ENCODE data around the gene HINFP. TPM values are rescaled to one million over a fixed set of nuclear protein-coding genes. Genes with fewer than 3 reads are reported as not detected.

HINFP gene
- total and polyA plus RNA-seq, 9 of the 15 experiments (the other 6 are each of a cell fraction or from before 2014, with no cell fraction given): 13.8 to 34.1 (median 22.5) TPM

GRCh38 chr11:119101759-119102423 lies 19.5 kb upstream of the HINFP start, which contains the start of gene DPAGT1 (continued):
- TF ChIP-seq ATF3 (IDR thresholded peaks at IDR 0.05) (no peak; the same call in 1 of the 2 replicates), ATF3 (CRISPR knock-in tag; conservative IDR thresholded peaks at IDR 0.05) (peak; percentile 77), ZNF174 (CRISPR knock-in tag; IDR thresholded peaks at IDR 0.05) (no peak; the same call in 1 of the 2 replicates), E2F5 (CRISPR knock-in tag; IDR thresholded peaks at IDR 0.05) (no peak), SMARCC2 (IDR thresholded peaks at IDR 0.05; ENCODE audit: low read depth) (no peak), THRB (CRISPR knock-in tag; conservative IDR thresholded peaks at IDR 0.05) (peak; percentile 73; the same call in 1 of the 2 replicates), TCF7 (IDR thresholded peaks at IDR 0.05; ENCODE audit: borderline replicate concordance) (no peak), FOXK1 (CRISPR knock-in tag; IDR thresholded peaks at IDR 0.05; ENCODE audit: borderline replicate concordance) (no peak), PHB (CRISPR knock-in tag; IDR thresholded peaks at IDR 0.05) (no peak), ARHGAP35 (IDR thresholded peaks at IDR 0.05; ENCODE audit: partially characterized antibody) (no peak), SMAD1 (IDR thresholded peaks at IDR 0.05; ENCODE audit: low read depth, low read length, partially characterized antibody) (peak; percentile 22), MYNN (IDR thresholded peaks at IDR 0.05) (0 out of 2 replicates have a peak, but pooled peaks have one; percentile 36), MYNN (CRISPR knock-in tag; IDR thresholded peaks at IDR 0.05) (no peak), HCFC1 (IDR thresholded peaks at IDR 0.05; ENCODE audit: low read depth, low read length) (peak; percentile 81), BRCA1 (IDR thresholded peaks at IDR 0.05) (no peak), BRCA1 (CRISPR knock-in tag; IDR thresholded peaks at IDR 0.05) (no peak), SIRT6 (IDR thresholded peaks at IDR 0.05; ENCODE audit: low read depth, low read length) (no peak), BDP1 (IDR thresholded peaks at IDR 0.05; ENCODE audit: insufficient read depth, insufficient read length) (no peak), E4F1 (CRISPR knock-in tag; IDR thresholded peaks at IDR 0.05; ENCODE audit: borderline replicate concordance) (no peak), ZBTB7A (IDR thresholded peaks at IDR 0.05; ENCODE audit: borderline replicate concordance, control insufficient read depth, low read depth, low read length) (no peak), TRIM25 (IDR thresholded peaks at IDR 0.05; ENCODE audit: borderline replicate concordance) (no peak), PHTF2 (CRISPR knock-in tag; IDR thresholded peaks at IDR 0.05) (no peak), ZSCAN29 (IDR thresholded peaks at IDR 0.05) (no peak)
